G401.6 (cell line): Measurements from ENCODE around the gene INPP5A.

Experiments
- FAIRE-seq: peaks from 2 replicates; lab custom pipeline; 2012; peaks lifted over from hg19 to GRCh38; lab: Jason Lieb, UNC

Gene INPP5A

DNA sequence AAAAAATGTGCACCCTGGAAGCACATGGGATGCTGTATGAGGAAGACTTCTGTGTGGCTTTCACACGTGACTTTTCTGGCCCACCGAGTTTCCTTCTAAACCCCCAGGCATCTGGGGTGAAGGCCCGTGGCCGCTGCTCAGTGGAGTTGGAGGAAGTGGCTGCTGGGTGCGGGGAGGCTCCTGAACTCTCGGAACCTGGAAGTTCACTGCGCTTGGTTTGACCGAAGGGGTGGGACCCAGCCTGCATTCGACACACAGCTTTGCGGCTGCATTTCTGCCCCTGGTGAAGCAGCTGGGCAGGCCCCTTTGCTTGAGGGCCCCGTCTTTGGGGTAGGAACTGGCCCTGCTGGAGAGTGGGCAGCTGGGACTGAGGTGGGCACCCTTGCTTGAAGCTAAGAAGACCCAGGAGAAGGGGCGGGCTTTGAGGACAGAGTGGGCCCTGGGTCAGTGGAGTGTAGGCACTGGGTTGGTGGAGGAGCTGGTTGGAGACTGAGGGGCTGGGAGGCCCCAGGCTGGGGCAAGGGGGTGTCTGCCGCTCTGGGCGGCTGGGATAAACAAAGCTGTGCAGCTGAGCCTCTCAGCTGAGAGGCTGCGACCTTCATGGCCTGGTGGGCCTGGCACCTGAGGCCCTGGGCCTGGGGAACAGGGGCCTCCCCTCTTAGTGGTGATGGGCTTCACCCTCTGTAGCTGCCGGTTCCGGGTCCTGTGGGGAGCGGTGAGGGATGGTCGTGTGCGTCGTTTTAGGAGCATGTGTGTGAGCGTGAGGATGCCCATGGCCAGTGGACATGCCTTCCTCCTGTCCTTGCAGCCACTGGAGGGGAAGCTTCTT lies 78.0 kb downstream of the INPP5A start:
- FAIRE-seq, result no peak

DNA sequence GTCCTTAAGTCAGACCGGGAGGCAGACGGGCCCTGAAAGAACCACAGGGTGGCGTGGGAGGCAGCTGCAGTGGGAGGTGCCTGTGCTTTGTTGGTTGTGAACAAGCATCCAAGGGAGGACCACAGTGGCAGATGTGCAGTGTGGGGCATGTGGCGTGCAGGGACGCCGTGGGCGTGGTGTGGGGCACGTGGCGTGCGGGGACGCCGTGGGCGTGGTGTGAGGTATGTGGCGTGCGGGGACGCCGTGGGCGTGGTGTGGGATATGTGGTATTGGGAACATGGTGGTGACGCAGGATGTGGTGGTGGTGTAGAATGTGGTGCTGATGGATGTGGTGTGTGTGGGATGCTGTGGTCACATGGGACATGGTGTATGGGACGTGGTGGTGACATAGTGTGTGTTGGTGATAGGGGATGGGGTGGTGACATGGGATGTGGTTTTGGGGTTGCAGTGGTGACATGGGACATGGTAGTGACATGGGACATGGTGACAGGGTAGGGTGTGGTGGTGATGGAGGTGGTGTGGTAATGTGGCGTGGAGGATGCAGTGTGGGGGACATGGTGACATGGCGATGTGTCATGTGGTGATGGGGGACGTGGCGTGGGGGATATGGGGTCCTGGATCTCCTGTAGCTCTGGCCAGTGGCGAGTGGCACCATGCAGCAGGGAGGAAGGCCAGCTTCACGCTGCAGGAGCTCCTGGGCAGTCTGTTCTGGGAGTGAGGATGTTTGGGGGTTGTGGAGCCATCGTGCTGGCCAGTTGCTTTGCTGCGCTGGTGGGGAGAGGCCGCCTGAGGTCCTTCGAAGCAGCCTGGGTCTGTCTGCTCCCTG lies 78.8 kb downstream of the INPP5A start:
- no peak for FAIRE-seq

DNA sequence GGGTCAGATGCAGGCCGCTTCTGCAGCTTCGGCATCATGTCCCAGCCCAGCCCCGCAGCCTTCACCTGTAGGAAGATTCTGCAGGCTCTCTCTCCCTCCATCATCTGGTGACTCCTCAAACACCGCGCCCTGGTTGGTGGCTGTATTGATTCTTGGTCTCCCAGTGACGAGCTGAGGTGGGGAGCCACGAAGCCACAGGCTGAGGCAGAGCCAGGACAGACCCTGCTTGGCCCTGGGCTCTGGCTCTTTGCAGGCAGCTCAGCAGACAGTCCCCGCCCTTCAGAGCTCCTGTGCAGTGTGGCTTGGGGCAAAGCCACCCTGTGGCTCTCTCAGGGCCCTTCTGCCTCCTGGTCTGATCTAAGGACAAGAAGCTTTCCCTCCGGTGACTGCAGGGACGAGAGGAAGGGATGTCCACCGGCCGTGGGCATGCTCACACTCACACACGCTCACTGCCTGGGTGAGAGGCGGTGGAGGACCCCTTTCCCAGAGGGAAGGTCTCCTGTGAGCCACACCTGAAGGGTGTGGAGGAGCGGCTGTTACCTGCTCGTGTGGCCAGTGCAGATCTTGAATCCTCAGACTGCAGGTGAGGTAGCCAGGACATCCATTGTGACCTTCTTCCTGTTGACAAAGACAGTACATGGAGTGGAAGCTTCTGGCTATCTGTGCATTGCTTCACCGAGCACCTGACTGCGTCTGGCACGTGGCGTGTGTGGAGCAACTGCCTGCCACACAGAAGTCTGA lies 79.6 kb downstream of the INPP5A start:
- FAIRE-seq, result no peak

DNA sequence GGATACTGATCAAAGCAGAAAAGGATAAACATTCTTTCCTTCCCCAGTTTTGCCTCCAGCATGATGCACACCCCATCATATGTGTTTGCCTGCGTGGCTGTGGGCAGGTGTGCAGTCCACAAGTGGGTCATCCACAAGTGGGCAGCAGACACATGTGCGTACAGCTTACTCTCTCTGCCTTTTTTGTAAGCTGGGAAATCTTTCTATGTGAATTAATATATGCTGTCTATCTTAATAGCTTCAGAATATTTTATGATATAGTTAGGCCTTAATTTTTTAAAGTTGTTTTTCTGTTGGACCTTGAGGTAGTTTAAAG lies 80.1 kb downstream of the INPP5A start:
- FAIRE-seq, result peak; percentile 25

DNA sequence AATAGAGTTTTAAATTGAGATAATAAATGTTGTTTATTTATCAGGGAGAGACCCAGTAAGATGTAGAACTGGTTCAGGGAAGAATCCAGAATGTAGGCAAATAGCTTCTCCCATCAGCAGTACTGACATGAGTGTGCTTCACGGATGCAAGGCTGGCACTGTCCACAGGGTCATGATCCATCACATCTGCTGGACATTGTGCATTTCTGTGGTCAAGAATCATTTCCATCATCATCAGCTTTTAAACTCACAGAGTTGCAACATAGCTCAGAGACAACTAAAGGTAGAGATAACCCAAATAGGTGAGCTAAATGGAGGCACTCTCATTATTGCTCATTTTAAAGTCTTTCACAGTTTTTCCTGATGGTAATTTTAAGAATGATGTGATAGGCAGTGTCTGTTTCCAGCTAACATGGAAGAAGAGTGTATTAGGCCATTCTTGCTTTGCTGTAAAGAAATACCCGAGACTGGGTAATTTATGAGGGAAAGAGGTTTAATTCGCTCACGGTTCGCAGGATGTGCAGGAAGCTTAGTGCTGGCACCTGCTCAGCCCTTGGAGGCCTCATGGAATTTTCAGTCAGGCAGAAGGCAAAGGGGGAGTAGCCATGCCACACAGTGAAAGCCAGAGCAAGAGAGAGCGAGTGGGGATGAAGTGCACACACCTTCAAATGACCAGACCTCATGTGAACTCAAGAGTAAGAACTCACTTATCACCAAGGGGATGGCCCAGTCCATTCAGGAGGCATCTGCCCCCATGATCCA lies 80.8 kb downstream of the INPP5A start:
- no peak for FAIRE-seq

DNA sequence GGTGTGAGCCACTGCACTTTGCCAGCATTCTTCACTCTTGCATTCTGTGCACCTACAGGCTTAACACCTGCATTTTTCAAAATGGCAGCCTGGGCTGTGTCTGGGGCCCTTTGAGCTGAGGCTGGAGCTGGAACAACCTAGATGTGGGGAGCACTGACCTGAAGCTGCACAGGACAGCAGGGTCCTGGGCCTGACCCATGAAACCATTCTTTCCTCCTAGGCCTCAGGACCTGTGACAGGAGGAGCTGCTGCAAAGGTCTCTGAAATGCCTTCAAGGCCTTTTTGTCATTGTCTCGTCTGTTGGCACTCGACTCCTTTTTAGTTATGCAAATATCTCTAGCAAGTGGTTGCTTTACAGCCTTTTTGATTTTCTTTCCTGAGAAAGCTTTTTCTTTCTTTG lies 82.3 kb downstream of the INPP5A start:
- no peak for FAIRE-seq

DNA sequence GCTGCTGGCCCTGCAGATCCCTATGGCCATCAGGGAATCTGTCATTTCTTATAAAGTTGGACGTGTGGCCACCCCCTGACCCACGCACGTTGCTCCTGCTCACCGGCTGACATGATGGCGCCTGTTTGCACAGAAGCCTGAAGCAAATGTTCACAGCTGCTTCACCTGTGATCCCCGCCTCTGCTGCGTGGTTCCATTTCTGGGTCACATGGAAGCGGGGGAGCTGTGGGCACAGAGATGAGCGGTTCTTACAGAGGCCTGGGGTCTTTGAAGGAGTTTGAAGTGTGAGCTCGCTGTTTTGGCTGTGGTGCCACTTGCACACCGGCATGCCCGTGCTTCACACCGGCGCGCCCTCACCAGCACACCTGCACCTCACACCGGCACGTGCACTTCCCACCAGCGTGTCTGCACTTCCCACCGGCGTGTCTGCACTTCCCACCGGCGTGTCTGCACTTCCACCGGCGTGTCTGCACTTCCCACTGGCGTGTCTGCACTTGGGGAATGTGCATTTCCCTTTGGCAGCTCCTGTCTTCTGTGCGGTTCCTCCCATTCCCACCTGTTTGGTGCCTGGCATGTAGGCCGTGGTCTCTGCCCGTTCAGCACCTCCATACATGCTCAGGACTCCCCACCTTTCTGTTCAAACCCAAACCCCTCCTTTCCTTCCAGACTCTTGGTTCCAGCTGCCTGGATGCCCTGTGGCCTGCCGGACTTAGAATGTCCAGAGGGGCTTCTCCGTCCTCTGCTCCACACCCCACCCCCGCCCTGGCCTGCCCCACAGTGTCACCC lies 86.7 kb downstream of the INPP5A start:
- no peak for FAIRE-seq

DNA sequence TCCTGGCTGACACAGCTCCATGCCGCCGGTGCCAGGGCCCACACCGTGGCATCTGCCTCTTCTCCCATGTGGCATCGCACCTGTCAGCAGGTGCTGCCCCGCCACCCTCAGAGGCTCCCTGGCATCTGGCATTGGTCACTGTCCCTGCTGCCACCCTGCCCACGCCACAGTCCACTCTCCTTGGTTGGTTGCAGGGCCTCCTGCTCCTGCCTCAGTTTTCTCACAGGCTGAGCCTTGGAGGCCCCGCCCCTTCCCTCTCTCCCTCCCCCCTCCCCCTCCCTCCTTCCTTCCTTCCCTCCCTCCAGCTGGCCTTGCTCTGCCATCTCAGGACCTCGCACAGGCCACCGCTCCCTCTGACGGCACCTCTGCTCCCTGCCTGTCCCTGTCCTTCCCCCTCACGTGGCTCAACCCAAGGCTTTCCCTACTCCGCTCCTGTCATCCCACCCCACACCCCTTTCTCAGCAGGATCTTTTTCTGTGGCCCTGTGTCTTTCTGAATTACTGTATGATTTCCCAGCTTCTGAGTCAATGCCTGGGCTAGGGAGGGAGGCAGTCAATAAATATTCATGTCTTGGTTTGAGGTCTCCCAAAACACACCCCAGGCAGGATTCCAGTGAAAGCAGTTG lies 87.4 kb downstream of the INPP5A start:
- no peak for FAIRE-seq

DNA sequence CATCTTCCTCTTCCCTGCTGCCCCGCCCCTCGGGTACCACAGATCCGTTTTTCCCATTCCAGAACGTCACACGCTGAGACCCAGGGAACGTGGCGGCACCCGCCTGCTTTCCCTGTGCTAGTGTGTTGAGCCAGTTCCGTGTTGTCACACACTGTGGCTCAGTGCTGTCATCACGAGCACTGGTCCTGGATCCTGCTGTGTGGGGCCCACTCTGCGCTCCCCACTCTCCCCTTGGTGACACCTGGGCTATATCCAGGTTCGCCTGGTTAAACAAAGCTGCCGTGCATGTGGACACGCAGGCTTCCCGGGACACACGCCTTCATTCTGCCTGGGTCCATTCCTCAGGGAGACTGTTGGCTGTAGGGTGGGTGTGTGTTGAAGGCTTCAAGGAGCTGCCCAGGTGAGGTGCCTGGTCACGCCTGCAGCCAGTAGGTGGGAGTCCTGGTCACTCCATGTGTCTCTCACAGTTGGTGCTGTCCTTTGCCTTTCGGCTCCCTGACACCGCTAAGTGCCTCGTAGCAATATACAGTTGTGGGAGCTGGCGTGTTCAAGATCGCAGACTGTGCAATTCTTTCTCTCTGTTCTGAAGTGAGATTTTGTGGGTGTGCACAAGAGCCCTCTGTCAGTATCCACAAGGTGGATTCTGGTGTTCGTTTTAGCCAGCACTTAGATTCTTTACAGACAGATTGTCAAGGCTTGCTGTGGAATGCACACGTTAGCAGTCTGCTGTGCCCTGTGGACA lies 88.6 kb downstream of the INPP5A start:
- no peak for FAIRE-seq

DNA sequence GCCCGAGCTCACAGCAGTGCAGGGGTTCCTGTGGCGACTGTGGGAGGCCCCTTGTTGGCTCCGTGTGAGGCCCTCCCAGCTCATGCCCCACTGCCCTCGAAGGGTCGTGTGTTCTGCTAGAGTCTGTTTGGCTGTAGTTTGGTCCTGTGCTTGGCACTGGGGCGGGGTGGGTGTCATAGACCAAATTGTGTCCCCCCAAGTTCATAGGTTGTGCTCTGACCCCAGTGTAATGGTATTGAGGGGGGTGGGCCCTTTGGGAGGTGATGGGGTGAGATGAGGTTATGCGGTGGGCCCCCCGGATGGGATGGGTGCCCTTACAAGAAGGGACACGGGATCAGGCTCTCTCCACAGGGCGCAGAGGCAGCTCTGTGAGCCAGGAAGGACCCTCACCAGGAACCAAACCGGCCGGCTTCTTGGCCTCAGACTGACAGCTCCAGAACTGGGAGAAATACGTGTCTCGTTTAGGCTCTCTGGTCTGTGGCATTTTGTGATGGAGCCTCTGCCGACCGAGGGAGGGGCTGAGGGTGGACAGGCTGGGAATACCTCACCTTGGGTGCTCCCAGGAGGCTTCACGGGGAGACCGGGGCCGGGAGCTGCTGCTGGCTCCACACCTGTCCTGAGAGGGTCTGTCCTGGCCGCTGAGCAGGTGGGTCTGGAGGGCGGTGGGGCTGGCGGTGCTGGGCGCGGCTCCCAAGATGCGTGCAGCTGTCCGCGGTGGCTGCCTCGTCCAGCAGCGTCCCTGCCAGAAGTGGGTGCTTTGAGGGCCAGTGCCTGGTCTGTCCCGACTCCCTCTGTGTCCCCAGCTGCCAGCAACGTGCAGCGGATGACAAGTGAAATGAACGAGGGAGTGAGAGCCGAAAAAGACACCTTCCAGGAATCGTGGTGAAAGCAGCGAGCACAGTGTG lies 89.4 kb downstream of the INPP5A start:
- FAIRE-seq, result no peak

DNA sequence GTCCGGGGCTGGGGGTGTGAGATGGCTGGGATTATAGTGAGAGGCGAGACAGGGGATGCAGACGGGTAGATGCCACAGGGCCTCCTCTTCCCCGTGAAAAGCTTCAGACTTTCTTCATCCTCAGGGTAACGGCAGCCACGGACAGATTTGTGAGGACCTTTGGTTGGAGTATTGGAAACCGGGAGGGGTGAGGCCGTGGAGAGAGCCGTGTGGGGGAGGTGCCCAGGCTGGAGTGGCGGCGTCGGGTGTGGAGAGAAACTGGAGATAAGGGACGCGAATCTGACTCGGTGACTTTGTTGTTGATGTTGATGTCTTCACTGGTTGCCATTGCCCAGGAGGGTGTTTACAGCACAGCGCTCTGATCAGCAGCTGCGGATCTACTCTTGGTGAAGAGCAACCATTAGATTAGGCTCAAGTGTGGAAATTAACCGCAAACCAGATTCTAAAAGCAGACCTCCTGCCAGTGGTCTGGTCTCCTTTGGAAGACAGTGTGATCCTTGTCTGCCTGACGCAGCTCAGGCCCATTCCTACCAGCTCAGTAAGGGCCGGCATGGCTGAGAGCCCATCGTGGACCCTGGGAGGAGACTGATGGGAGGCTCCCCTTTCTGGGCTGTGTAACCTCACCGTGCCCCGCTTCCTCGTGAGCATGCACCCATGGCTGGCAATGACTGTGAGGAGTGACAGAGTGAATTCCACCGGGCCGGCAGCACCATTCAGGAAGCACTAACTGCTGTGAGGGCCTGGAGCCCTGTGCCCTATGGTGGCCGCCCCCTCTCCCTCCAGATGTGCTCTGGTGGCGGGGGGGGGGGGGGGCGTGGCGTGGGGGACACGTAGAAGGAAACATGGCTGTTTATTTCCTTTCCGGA lies 90.3 kb downstream of the INPP5A start:
- FAIRE-seq, result no peak

DNA sequence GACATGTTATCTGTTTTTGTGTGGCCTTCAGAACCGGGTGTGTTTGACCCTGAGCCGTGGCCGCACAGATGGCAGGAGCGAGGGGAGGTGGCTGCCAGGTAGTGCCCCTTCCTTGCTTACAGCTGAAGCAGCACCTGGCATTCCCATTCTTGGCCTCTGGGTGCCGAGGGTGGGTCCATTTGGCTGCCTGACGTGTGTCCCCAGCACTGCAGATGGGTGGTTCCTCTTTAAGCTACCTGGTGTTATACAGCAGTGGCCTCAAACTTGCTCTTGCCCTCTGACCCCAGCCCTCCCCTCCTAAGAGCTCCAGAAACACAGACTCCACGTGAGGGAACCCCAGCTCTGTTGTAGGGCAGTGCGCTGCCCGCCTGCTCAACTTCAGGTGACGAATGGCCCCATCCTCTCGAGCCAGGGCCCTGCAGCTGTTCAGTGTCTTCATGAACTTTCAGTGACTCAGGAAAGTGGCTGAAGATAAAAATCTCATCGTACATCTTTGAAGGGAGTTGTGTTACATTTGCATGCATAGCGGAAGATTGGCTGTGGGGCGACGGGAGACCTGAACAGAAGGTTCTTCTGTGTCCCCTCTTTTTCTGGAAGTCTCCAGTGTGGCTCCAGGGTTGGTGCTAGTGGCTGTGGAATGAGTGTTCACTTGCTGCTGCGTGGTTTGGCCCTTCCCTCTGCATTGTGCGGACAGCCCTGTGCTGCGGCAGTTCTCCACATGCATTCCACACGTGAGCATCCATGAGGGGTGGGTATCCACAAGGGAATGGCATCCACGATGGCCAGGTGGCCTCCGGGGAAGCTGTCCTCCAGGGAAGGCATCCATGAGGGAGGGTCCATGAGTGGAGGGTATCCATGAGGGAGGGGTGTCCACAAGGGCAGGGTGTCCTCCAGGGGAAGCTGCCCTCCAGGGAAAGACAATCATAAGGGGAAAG lies 91.6 kb downstream of the INPP5A start:
- no peak for FAIRE-seq

DNA sequence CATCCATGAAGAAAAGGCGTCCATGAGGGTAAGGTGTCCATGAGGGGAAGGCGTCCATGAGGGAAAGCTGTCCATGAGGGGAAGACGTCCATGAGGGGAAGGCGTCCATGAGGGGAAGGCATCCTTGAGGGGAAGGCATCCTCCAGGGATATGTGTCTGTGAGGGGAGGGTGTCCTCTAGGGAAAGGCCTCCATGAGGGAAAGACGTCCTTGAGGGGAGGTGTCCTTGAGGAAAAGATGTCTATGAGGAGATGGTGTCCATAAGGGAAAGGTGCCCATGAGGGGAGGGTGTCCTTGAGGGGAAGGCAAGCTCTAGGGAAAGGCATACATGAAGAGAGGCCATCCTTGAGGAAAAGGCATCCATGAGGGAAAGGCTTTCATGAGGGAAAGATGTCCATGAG lies 92.6 kb downstream of the INPP5A start:
- FAIRE-seq, result no peak

DNA sequence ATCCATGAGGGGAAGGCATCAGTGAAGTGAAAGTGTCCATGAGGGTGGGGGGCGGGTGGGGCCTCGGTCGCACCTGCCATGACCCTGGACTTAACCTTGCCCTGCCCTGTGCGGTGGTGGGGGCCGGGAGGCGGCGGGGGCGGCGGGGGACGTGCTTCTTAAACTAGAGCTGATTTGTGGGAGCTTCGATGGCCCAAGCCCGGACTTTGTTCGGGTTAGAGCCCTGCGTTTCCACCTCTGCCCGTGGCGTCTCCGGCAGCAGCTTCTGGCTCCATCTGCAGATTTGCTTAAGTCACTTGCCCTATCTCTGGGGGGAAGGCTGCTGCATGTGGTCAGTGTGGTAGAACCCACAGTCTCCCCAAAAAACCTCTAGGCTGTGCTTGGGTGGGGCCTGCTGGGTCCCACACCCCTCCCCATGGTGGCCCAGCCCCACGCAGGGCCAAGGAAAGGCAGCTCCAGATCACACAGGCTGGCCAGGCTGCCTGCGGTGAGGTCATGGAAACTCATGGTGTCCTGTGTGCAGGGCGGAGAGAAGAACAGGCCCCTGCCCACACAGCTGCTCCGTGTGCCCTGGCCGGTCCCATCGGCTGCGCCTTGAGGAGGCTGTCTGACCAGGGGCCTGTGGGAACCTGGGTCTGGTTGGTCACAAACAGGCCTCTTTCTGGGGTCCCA lies 93.2 kb downstream of the INPP5A start:
- no peak for FAIRE-seq

DNA sequence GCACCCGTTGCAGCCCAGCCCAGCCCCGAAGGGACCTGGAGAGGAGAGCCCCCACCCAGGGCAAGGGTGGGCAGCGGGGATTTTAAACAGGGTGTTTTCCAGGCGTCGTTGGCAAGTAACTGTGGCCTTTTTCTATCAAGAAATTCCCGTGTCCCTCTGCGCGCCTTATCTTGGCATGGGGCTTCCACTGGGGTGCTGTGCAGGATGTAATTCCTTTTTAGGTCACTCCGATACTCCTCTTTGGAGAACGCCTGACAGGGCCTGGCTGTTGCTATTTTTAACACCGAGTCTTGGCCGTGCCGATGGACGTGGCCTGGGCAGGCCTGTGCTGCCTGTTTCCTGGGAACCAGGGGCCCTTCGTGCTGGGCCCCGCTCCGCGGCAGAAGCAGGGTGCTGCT lies 93.8 kb downstream of the INPP5A start:
- FAIRE-seq, result no peak

DNA sequence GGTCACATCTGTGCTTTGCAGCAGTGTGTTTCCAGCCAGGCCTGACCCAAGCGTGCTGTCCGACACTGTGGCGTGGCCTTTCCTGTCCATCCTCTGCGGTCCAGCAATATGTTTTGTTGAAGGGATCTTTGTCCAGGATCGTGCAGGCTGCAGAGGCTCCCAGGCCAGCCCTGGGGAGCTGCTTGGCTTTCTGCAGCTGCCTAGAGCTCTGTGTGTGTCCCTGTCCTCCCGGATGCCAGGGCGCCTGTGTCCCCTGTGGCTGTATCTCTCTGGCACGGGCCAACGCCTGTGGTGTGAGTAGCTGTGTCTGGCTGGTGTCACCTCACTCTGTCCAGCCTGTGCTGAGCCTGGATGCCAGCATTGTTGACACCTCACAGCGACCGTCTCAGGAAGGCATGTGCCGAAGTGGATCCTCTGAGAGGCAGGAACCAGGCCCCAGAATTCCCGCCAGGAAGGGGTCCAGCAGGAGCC lies 94.5 kb downstream of the INPP5A start:
- FAIRE-seq, result no peak
